ENCODE results near the gene FXYD2.

- TF ChIP-seq CTCF (IDR thresholded peaks at IDR 0.05; ENCODE audit: low read length) (no peak), EZH2 (IDR thresholded peaks at IDR 0.05; ENCODE audit: borderline replicate concordance, low read length) (no peak)
These were observed 52.2 kb downstream of the FXYD2 start for GRCh38 chr11:117772360-117772759.
